DOHH2 (cell line): ENCODE measurements around the gene KCTD11.

Source experiments
- H3F3A ChIP-seq: fragments of 200-600 bp; sonication (generic), shearing (Covaris generic); 2 replicates; pipeline ENCODE4 v1.6.0; 2016; ENCODE audit warnings: antibody characterized with exemption, mild to moderate bottlenecking; ENCODE audit not compliant: control insufficient read depth, insufficient read depth
- H3K27ac ChIP-seq: fragments of 200-600 bp; sonication (generic); 2 replicates; pipeline ENCODE4 v1.5.1; 2014; ENCODE audit warnings: low read depth, mild to moderate bottlenecking, low read length, moderate library complexity
- H3K27me3 ChIP-seq: fragments of 200-600 bp; sonication (generic); 2 replicates; pipeline ENCODE4 v1.6.1; 2014; ENCODE audit warnings: mild to moderate bottlenecking, low read length, mixed read lengths; ENCODE audit not compliant: control insufficient read depth
- H3K36me3 ChIP-seq: fragments of 200-600 bp; sonication (generic); 2 replicates; pipeline ENCODE4 v1.6.1; 2014; ENCODE audit warnings: mild to moderate bottlenecking, low read length, moderate library complexity, mixed read lengths; ENCODE audit not compliant: control insufficient read depth
- H3K4me1 ChIP-seq: fragments of 200-600 bp; sonication (generic); 2 replicates; pipeline ENCODE4 v1.6.1; 2014; ENCODE audit warnings: mild to moderate bottlenecking, low read length, mixed read lengths; ENCODE audit not compliant: control insufficient read depth
- H3K4me2 ChIP-seq: fragments of 200-600 bp; sonication (generic); 2 replicates; pipeline ENCODE4 v1.6.0; 2014; ENCODE audit warnings: mild to moderate bottlenecking, low read length, moderate library complexity
- H3K4me3 ChIP-seq: fragments of 200-600 bp; sonication (generic); 2 replicates; pipeline ENCODE4 v1.5.1; 2014; ENCODE audit warnings: mild to moderate bottlenecking, low read length, mixed read lengths
- H3K79me2 ChIP-seq: fragments of 200-600 bp; sonication (generic); 2 replicates; pipeline ENCODE4 v1.6.1; 2014; ENCODE audit warnings: mild to moderate bottlenecking, low read length, mixed read lengths; ENCODE audit not compliant: control insufficient read depth
- H3K9me2 ChIP-seq: fragments of 200-600 bp; sonication (generic); replicated peaks from 2 replicates; pipeline ENCODE4 v1.6.1; 2014; ENCODE audit warnings: mild to moderate bottlenecking, low read length, mixed read lengths; ENCODE audit not compliant: control insufficient read depth
- H3K9me3 ChIP-seq: fragments of 200-600 bp; sonication (generic); 2 replicates; pipeline ENCODE4 v1.6.1; 2014; ENCODE audit warnings: antibody characterized with exemption, low read length, mixed read lengths; ENCODE audit not compliant: control insufficient read depth, insufficient read depth
- H4K20me1 ChIP-seq: fragments of 200-600 bp; sonication (generic); 2 replicates; pipeline ENCODE4 v1.6.0; 2014; ENCODE audit warnings: low read depth, mild to moderate bottlenecking, antibody characterized with exemption, low read length, moderate library complexity; ENCODE audit not compliant: control insufficient read depth, insufficient read depth
- EZH2phosphoT487 ChIP-seq: fragments of 200-600 bp; sonication (generic); IDR thresholded peaks from 2 replicates; pipeline ENCODE4 v1.6.1; 2017; ENCODE audit warnings: borderline replicate concordance, mild to moderate bottlenecking, antibody characterized with exemption, low read length, moderate library complexity, mixed read lengths
- TF ChIP-seq, protein P1 (sequence below): fragments of 200-600 bp; sonication (generic); IDR thresholded peaks from one replicate; pipeline ENCODE4 v1.5.1; 2014; ENCODE audit warnings: antibody characterized with exemption, mild to moderate bottlenecking, low read depth, low read length; ENCODE audit not compliant: poor library complexity, severe bottlenecking

KCTD11 gene

GRCh38 chr17:7307686-7308624, 44.0 kb upstream of the KCTD11 start:
- TF ChIP-seq EZH2phosphoT487: no peak
- TF ChIP-seq, protein P1, sequence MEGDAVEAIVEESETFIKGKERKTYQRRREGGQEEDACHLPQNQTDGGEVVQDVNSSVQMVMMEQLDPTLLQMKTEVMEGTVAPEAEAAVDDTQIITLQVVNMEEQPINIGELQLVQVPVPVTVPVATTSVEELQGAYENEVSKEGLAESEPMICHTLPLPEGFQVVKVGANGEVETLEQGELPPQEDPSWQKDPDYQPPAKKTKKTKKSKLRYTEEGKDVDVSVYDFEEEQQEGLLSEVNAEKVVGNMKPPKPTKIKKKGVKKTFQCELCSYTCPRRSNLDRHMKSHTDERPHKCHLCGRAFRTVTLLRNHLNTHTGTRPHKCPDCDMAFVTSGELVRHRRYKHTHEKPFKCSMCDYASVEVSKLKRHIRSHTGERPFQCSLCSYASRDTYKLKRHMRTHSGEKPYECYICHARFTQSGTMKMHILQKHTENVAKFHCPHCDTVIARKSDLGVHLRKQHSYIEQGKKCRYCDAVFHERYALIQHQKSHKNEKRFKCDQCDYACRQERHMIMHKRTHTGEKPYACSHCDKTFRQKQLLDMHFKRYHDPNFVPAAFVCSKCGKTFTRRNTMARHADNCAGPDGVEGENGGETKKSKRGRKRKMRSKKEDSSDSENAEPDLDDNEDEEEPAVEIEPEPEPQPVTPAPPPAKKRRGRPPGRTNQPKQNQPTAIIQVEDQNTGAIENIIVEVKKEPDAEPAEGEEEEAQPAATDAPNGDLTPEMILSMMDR: no peak
- peaks cover 49% of the 10 kb centered on the region for H3K79me2 ChIP-seq
- peak overlapping the region; percentile 84 for H3K4me3 ChIP-seq

GRCh38 chr17:7308625-7309433, 43.1 kb upstream of the KCTD11 start:
- peaks cover 34% of the 10 kb centered on the region for H4K20me1 ChIP-seq
- peak overlapping the region; percentile 87 for H3K27ac ChIP-seq
- no peaks in the 10 kb centered on the region for H3K9me3 ChIP-seq
- TF ChIP-seq, protein P1: no peak
- no peak for TF ChIP-seq EZH2phosphoT487
- peaks cover 55% of the 10 kb centered on the region for H3K79me2 ChIP-seq
- H3K36me3 ChIP-seq: peaks cover 62% of the 10 kb centered on the region
- H3K27me3 ChIP-seq: no peaks in the 10 kb centered on the region
- peak overlapping the region; percentile 73 for H3K4me2 ChIP-seq
- H3K4me1 ChIP-seq: peaks cover 45% of the 10 kb centered on the region
- no peaks in the 10 kb centered on the region for H3K9me2 ChIP-seq
- peaks cover 59% of the 10 kb centered on the region for H3F3A ChIP-seq
- peak overlapping the region; percentile 84 for H3K4me3 ChIP-seq

More at GRCh38 chr17:7307686-7308624, 44.0 kb upstream of the KCTD11 start:
- peaks cover 50% of the 10 kb centered on the region for H3F3A ChIP-seq
- peaks cover 28% of the 10 kb centered on the region for H4K20me1 ChIP-seq
- H3K27me3 ChIP-seq: no peaks in the 10 kb centered on the region
- H3K4me1 ChIP-seq: peaks cover 36% of the 10 kb centered on the region
- peak overlapping the region; percentile 73 for H3K4me2 ChIP-seq
- H3K27ac ChIP-seq: peak overlapping the region; percentile 87
- no peaks in the 10 kb centered on the region for H3K9me2 ChIP-seq
- peaks cover 54% of the 10 kb centered on the region for H3K36me3 ChIP-seq
- no peaks in the 10 kb centered on the region for H3K9me3 ChIP-seq

DNA sequence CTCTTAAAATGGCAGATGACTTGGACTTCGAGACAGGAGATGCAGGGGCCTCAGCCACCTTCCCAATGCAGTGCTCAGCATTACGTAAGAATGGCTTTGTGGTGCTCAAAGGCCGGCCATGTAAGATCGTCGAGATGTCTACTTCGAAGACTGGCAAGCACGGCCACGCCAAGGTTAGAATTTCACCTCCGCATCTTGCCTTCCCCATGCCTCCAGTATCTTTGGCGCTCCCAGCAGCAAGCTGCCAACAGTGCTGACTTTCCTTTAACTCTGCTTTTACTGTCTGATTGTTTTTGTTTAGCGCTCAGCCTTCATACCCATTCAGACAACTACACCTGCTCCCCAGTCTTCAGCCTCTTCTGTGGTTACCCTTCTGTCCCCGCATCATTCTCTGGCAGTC, 42.3 kb upstream of the KCTD11 start:
- Histone ChIP-seq H3K4me1 (peaks cover 53% of the 10 kb centered on the region), H3K27me3 (no peaks in the 10 kb centered on the region), H3K9me2 (no peaks in the 10 kb centered on the region), H3K9me3 (no peaks in the 10 kb centered on the region), H3K4me3 (peak overlapping the region; percentile 84), H3K4me2 (peak overlapping the region; percentile 73), H3K36me3 (peaks cover 69% of the 10 kb centered on the region), H4K20me1 (peaks cover 34% of the 10 kb centered on the region), H3F3A (peaks cover 66% of the 10 kb centered on the region), H3K27ac (peak overlapping the region; percentile 87), H3K79me2 (peaks cover 63% of the 10 kb centered on the region)
- no peak for TF ChIP-seq EZH2phosphoT487
- TF ChIP-seq, protein P1: no peak
